GM12878 (cell line): ENCODE results near the gene ZNF333. TPM values are rescaled to one million over a fixed set of nuclear protein-coding genes. Genes with fewer than 3 reads are reported as not detected.
A peak's percentile ranks its signal among the peaks of the same experiment; 100 is the strongest.
"Not testable (repeated sequence)": the region's sequence is repeated elsewhere in the genome, so short reads cannot be mapped to it uniquely, and the experiment has no call there.

Experiments used
- ATAC-seq: fragments of 200-7000 bp; cut with Tn5 transposase; 3 replicates; pipeline ENCODE4 v1.9.1; 2020; ENCODE audit warnings: mild to moderate bottlenecking, moderate library complexity
- BruUV-seq: library from RNA; stranded (reverse); fragments of 400-500 nt; replicated peaks from 2 replicates; lab custom pipeline; 2021; lab: Mats Ljungman, UMichigan
- CTCF ChIA-PET: fragments of 300-600 bp; sonication (Branson Sonifier 250); formaldehyde crosslinking; extraction: SDS; loops from one replicate; lab custom pipeline; 2021; ENCODE audit warnings: inconsistent platforms; lab: Yijun Ruan, JAX
- POLR2A ChIA-PET: fragments of 350-600 bp; formaldehyde crosslinking; extraction: SDS; loops from one replicate; lab custom pipeline; 2021; ENCODE audit warnings: inconsistent platforms; lab: Charles Lee
- RAD21 ChIA-PET: fragments of 300-600 bp; sonication (Branson Sonifier 250); formaldehyde crosslinking; loops from one replicate; lab custom pipeline; 2023; ENCODE audit warnings: antibody characterized with exemption; ENCODE audit not compliant: unreplicated experiment; lab: Charles Lee
- SMC1A ChIA-PET: fragments of 300-600 bp; sonication (Branson Sonifier 250); formaldehyde crosslinking; loops from one replicate; lab custom pipeline; 2023; ENCODE audit not compliant: unreplicated experiment, uncharacterized antibody; lab: Charles Lee
- DNase-seq: peaks from one replicate; pipeline ENCODE4 v3.0.0-alpha.2; 2011; ENCODE audit warnings: low read depth, low spot score
- FAIRE-seq: peaks from 3 replicates; lab custom pipeline; 2011; peaks lifted over from hg19 to GRCh38; lab: Jason Lieb, UNC
- H2AFZ ChIP-seq: 2 replicates; pipeline ENCODE4 v1.6.0; 2011; ENCODE audit warnings: low read depth, low read length, control low read depth; ENCODE audit not compliant: control insufficient read depth
- H3K27ac ChIP-seq: 2 replicates; pipeline ENCODE4 v1.5.1; 2011; ENCODE audit warnings: control low read depth; ENCODE audit not compliant: control insufficient read depth, insufficient read depth
- H3K27me3 ChIP-seq, 2 experiments: replicated peaks in 1 of 2; 2 replicates each; pipeline versions ENCODE4 v1.6.0 to v1.6.1; 2011; ENCODE audit warnings: low read length in 1 of 2; ENCODE audit not compliant: control insufficient read depth in 2 of 2, insufficient read depth in 2 of 2
- H3K36me3 ChIP-seq, 2 experiments: 2 replicates each; pipeline ENCODE4 v1.5.1; 2011; ENCODE audit warnings: low read length in 1 of 2; ENCODE audit not compliant: control insufficient read depth in 2 of 2, insufficient read depth in 2 of 2
- H3K4me1 ChIP-seq: 2 replicates; pipeline ENCODE4 v1.6.1; 2011; ENCODE audit warnings: mild to moderate bottlenecking, low read length, moderate library complexity, mixed read lengths; ENCODE audit not compliant: control insufficient read depth, insufficient read depth
- H3K4me2 ChIP-seq: 2 replicates; pipeline ENCODE4 v1.6.0; 2011; ENCODE audit warnings: control low read depth; ENCODE audit not compliant: control insufficient read depth, insufficient read depth
- H3K4me3 ChIP-seq: fragments of 200-600 bp; sonication (generic); 2 replicates; pipeline ENCODE4 v1.5.1; 2016
- H3K79me2 ChIP-seq: 2 replicates; pipeline ENCODE4 v1.6.0; 2011; ENCODE audit warnings: low read length; ENCODE audit not compliant: control insufficient read depth, insufficient read depth
- H3K9ac ChIP-seq: 2 replicates; pipeline ENCODE4 v1.8.0; 2011; ENCODE audit warnings: low read length, control low read depth, mixed read lengths; ENCODE audit not compliant: control insufficient read depth, insufficient read depth
- H3K9me3 ChIP-seq: replicated peaks from 3 replicates; pipeline ENCODE4 v1.5.1; 2011; ENCODE audit warnings: mild to moderate bottlenecking, low read length; ENCODE audit not compliant: control insufficient read depth, insufficient read depth
- H4K20me1 ChIP-seq: 2 replicates; pipeline ENCODE4 v1.6.0; 2011; ENCODE audit not compliant: control insufficient read depth, insufficient read depth
- ATF2 ChIP-seq: IDR thresholded peaks from 2 replicates; pipeline ENCODE4 v1.6.1; 2012; ENCODE audit warnings: low read length, inconsistent platforms
- BMI1 ChIP-seq: fragments of 450-650 bp; IDR thresholded peaks from 2 replicates; pipeline ENCODE4 v1.6.1; 2016; ENCODE audit warnings: mild to moderate bottlenecking, moderate library complexity, borderline replicate concordance
- EGR1 ChIP-seq, 2 experiments: IDR thresholded peaks; 1 replicate in 1 of 2; 2 replicates in 1 of 2; pipeline ENCODE4 v1.6.1; 2011 to 2012; ENCODE audit warnings: low read depth in 2 of 2, low read length in 2 of 2, borderline replicate concordance in 1 of 2, mild to moderate bottlenecking in 1 of 2, moderate library complexity in 1 of 2
- HSF1 ChIP-seq: fragments of 150-350 bp; IDR thresholded peaks from 2 replicates; pipeline ENCODE4 v1.6.1; 2014; ENCODE audit warnings: mild to moderate bottlenecking, low read depth, low read length
- IKZF1 ChIP-seq: fragments of 450-650 bp; conservative IDR thresholded peaks from 2 replicates; pipeline ENCODE4 v1.6.1; 2017; ENCODE audit warnings: antibody characterized with exemption, mild to moderate bottlenecking
- MAX ChIP-seq: IDR thresholded peaks from 2 replicates; pipeline ENCODE4 v1.6.1; 2012; ENCODE audit warnings: low read depth, low read length, improper control_type of control experiment
- MEF2B ChIP-seq: fragments of 450-650 bp; IDR thresholded peaks from 2 replicates; pipeline ENCODE4 v1.6.1; 2018; ENCODE audit warnings: mild to moderate bottlenecking, moderate library complexity; ENCODE audit not compliant: partially characterized antibody, poor library complexity, severe bottlenecking
- NFYA ChIP-seq: IDR thresholded peaks from 2 replicates; pipeline ENCODE4 v1.6.1; 2011; ENCODE audit warnings: low read depth, mild to moderate bottlenecking, low read length, improper control_type of control experiment, borderline replicate concordance
- RELB ChIP-seq: fragments of 450-650 bp; IDR thresholded peaks from 2 replicates; pipeline ENCODE4 v1.6.1; 2017; ENCODE audit warnings: low read depth, mild to moderate bottlenecking, moderate library complexity
- SKIL ChIP-seq: fragments of 450-650 bp; IDR thresholded peaks from 2 replicates; pipeline ENCODE4 v1.6.1; 2017; ENCODE audit warnings: mild to moderate bottlenecking, low read depth, inconsistent platforms; ENCODE audit not compliant: poor library complexity, severe bottlenecking
- SREBF2 ChIP-seq: IDR thresholded peaks from 2 replicates; pipeline ENCODE4 v1.6.1; 2012; ENCODE audit warnings: mild to moderate bottlenecking, low read length
- ZNF207 ChIP-seq: fragments of 450-650 bp; IDR thresholded peaks from 2 replicates; pipeline ENCODE4 v1.6.1; 2014; ENCODE audit warnings: antibody characterized with exemption, mild to moderate bottlenecking, borderline replicate concordance
- WGBS: methylation state at CpG from one replicate; pipeline ENCODE4 v1.1.6; 2016; ENCODE audit warnings: low lambda C conversion rate; ENCODE audit not compliant: insufficient replicate concordance, insufficient coverage; ENCODE audit errors: missing lambda C conversion rate; 5-methylcytosine and 5-hydroxymethylcytosine counted together
- in situ Hi-C: fragments of 300-500 bp; cut with MboI; formaldehyde crosslinking; loops from 9 replicates; pipeline ENCODE4 v1.14.3; 2018; ENCODE audit warnings: mixed read lengths
- intact Hi-C: fragments of 100-400 bp; cut with micrococcal nuclease; formaldehyde crosslinking; loops from one replicate; pipeline ENCODE4 v1.14.2; 2022; ENCODE audit not compliant: unreplicated experiment
- polyA plus RNA-seq, 11 experiments: library from polyadenylated mRNA; depleted of rRNA in 4 of 11; unstranded in 6 of 11; stranded (reverse) in 5 of 11; fragments of >200 nt; fragmentation: Nextera tagmentation in 4 of 11; fragmentation: Illumina TruSeq in 1 of 11; extraction: Ambion mirVana in 4 of 11; extraction: Trizol in 1 of 11; gene quantifications; 1 replicate in 1 of 11; 2 replicates in 10 of 11; pipeline versions ENCODE4 v1.2.1 to v1.2.3, GENCODE V29; 2011 to 2016; ENCODE audit warnings: inconsistent platforms in 2 of 11, missing spikeins in 2 of 11, low read depth in 1 of 11
- total RNA-seq, 4 experiments: library from RNA; depleted of rRNA in 3 of 4; stranded (reverse); fragments of >200 nt in 3 of 4; fragmentation: Illumina TruSeq in 1 of 4; extraction: Trizol in 1 of 4; gene quantifications; 2 replicates each; pipeline versions ENCODE4 v1.2.1 to v1.2.3, GENCODE V29; 2013 to 2021

The ZNF333 gene
- total and polyA plus RNA-seq, 10 of the 15 experiments (the other 5 are each of a cell fraction or from before 2014, with no cell fraction given) = 2.3 to 14.1 (median 5.7) TPM

- no peak for TF ChIP-seq BMI1
- no peak for TF ChIP-seq SREBF2
- no peak for TF ChIP-seq ZNF207
- TF ChIP-seq EGR1 (IDR thresholded peaks at IDR 0.05; ENCODE audit: borderline replicate concordance in 1 of 2, low read depth in 2 of 2, low read length in 2 of 2) = no peak
- TF ChIP-seq ATF2 = no peak
- TF ChIP-seq NFYA = no peak
- TF ChIP-seq SKIL = no peak
- TF ChIP-seq MEF2B = no peak
- TF ChIP-seq MAX = no peak
- TF ChIP-seq RELB = no peak
- TF ChIP-seq HSF1 = no peak
- no peak for TF ChIP-seq IKZF1
Observed at GRCh38 chr19:14774373-14774772, 84.5 kb downstream of the ZNF333 start (continued).

GRCh38 chr19:14775326-14775725, 85.5 kb downstream of the ZNF333 start:
- CTCF ChIA-PET, H2AFZ ChIP-seq, H3K79me2 ChIP-seq, RAD21 ChIA-PET, DNase-seq, H3K27me3 ChIP-seq, BruUV-seq, POLR2A ChIA-PET, H3K27ac ChIP-seq, intact Hi-C loops, FAIRE-seq, H3K4me1 ChIP-seq, H3K9me3 ChIP-seq, in situ Hi-C loops, SMC1A ChIA-PET, H3K9ac ChIP-seq, H4K20me1 ChIP-seq, H3K36me3 ChIP-seq, ATAC-seq: not testable (repeated sequence)
- H3K4me3 ChIP-seq = peak overlapping the region; percentile 63; the same call in 1 of the 2 replicates
- WGBS = 37% methylated on average over 8 of the region's 8 CpGs
- peak overlapping the region; percentile 72; the same call in 1 of the 2 replicates for H3K4me2 ChIP-seq
